Stomach (tissue), 4 donors: ENCODE results near the gene SPATA31E1.

ENCODE experiments used
- EP300 ChIP-seq: sonication (generic); formaldehyde crosslinking; IDR thresholded peaks from one replicate; pipeline ENCODE4 v1.6.1; 2017; ENCODE audit warnings: antibody characterized with exemption
- POLR2AphosphoS5 ChIP-seq, 3 donors: sonication (generic); formaldehyde crosslinking; IDR thresholded peaks; one replicate each; pipeline ENCODE4 v1.6.1; 2016; ENCODE audit warnings: antibody characterized with exemption in 3 of 3
- TF ChIP-seq, protein P1 (sequence below), 7 experiments: fragments of 450-650 bp in 4 of 7; fragments of 200-600 bp in 3 of 7; sonication (generic) in 3 of 7; IDR thresholded peaks; one replicate each; pipeline ENCODE4 v1.5.1; 2016 to 2019; ENCODE audit warnings: antibody characterized with exemption in 7 of 7, control low read depth in 2 of 7, mild to moderate bottlenecking in 1 of 7

DNA sequence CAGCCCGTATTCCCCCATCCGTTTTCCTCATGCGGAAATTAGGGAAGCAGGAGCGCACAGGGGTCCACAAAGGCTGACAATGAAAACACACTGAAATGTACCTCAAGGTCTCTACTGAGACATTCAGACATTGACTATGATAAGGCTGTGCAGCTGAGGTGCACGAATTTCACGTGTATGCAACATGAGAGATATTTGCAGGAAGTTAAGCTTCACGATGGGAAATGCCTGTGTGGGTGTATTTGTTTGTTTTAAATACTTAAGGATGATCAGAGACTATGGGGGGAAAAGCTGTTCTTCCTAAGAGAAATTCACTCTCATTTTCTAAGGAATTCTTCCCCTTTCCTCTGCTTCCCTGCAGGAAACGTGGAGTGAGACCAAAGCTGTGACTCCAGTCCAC is 2.6 kb upstream of the SPATA31E1 start:
- TF ChIP-seq, protein P1, sequence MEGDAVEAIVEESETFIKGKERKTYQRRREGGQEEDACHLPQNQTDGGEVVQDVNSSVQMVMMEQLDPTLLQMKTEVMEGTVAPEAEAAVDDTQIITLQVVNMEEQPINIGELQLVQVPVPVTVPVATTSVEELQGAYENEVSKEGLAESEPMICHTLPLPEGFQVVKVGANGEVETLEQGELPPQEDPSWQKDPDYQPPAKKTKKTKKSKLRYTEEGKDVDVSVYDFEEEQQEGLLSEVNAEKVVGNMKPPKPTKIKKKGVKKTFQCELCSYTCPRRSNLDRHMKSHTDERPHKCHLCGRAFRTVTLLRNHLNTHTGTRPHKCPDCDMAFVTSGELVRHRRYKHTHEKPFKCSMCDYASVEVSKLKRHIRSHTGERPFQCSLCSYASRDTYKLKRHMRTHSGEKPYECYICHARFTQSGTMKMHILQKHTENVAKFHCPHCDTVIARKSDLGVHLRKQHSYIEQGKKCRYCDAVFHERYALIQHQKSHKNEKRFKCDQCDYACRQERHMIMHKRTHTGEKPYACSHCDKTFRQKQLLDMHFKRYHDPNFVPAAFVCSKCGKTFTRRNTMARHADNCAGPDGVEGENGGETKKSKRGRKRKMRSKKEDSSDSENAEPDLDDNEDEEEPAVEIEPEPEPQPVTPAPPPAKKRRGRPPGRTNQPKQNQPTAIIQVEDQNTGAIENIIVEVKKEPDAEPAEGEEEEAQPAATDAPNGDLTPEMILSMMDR (IDR thresholded peaks at IDR 0.05), result no peak
- no peak for TF ChIP-seq POLR2AphosphoS5 (IDR thresholded peaks at IDR 0.05)
- TF ChIP-seq EP300, result no peak
